Activated T-cell treated with anti-CD3 and anti-CD28 coated beads for 24 hours (primary cell): ENCODE measurements around the gene CRX.
"Not testable (repeated sequence)": the region's sequence is repeated elsewhere in the genome, so short reads cannot be mapped to it uniquely, and the experiment has no call there.

Experiments used
- DNase-seq: peaks from one replicate; pipeline ENCODE4 v3.0.0-alpha.2; 2020; ENCODE audit warnings: low read depth

CRX gene

DNA sequence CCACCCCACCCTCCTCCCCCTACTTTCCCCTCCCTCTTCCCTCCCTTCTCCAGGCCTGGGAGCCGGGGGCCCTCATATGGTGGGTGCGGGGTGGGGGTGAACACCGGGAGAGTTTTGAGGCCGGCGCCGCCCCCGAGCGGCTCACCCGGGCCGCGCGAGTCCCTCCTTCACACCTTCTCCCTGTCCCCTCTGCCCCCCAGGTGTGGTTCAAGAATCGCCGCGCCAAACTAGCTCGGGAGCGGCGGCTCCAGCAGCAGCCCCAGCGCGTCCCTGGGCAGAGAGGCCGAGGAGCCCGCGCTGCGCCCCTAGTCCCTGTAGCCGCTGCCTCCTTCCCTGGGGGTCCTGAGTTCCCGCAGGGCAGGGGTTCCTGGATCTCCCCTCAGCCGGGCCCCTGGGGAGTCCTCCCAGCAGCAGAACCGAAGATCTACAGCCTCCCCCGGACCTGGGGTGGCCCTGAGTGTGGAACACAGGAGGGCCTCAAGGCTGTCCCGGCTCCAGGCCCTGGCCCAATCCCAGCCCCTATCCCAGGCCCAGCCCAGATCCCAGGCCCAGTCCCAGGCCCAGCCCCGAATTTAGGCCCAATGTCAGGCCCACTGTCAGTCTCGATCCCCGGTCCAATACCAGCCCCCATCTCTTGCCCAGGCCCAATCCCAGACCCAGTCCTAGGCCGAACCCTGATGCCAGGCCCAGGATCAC, 39.0 kb downstream of the CRX start:
- no peak for DNase-seq

DNA sequence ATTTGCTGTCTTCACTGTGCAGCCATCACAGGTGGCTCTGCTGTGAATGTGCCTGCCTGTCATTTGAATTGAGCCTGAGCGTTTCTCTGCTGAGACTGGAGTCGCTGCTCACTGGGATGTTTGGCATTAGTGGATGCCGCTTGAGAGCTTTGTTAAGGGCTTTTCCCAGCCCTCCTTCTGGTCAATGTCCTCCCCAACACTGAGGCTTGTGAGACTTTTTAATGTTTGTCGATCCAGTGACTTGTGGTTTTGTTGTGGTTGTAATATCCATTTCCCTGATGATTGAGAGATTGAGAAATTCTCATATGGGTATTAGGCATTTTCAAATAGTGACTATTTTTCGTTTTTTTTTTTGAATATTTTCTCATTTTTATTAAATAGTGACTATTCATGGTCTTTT, 39.9 kb downstream of the CRX start:
- no peak for DNase-seq

DNA sequence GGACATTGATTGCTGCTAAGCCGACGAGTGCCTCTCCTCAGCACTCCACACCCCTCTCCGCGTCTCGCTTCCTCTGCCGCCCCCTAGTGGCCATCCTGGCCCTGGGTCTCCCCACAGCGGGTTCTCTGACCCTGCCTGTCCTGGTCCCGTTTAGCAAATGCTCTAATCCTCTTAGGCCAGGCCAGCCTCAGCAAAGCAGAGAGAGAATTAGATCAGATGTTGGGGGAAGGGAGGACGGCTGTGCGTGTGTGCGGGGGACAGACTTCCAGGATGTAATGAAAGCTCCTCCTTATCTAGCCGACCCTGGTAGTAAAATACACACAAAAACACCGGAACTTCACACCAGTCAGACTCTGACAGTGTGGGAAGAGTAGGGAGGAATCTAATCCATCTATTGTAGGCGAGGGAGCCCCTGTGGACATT, 41.8 kb downstream of the CRX start:
- DNase-seq: peak; percentile 80

DNA sequence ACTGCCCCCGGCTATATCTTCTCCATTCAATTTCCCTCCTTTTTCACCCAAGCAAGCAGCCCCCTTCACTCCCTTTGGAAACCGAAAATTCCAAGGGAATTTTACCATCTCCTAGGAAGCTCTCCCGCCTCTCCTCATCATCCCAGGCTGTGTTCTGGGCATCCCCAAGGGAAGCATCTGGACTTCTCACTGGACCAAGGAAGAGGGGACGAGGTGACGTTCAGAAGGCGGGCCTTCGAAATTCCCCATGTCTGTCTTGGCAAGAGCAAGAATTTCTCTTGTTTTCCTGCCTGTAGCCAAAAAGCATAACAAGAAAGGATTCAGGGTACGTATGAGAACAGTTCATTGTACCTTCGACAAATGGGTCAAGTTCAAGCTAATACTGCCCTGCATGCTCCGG, 43.4 kb downstream of the CRX start:
- no peak for DNase-seq

DNA sequence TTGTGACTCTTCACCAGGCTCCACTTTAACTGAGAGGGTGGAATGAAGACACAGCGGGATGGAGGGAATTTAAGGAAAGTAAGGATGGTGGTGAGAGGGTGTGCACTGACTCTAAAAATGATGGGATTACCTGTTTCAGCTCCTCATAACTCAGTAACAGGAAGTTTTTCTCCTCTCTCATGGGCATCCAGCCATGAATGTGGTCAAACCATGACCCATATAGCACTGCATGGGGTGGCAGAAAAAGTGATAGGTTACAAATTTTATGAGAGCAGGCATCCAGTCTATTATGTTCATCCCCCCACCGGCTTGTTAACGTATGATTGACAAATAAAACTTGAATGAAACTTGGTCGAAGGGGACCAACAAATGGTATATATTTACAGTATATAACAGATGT, 57.2 kb downstream of the CRX start:
- no peak for DNase-seq

DNA sequence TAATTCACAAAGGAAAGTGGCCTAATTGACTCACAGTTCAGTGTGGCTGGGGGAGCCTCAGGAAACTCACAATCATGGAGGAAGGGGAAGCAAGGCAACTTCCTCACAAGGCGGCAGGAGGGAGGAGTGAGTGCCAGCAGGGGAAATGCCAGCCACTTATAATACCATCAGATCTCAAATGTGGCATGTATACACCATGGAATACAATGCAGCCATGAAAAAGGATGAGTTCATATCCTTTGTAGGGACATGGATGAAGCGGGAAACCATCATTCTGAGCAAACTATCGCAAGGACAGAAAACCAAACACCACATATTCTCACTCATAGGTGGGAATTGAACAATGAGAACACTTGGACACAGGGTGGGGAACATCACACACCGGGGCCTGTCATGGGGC, 57.6 kb downstream of the CRX start:
- DNase-seq: not testable (repeated sequence)

DNA sequence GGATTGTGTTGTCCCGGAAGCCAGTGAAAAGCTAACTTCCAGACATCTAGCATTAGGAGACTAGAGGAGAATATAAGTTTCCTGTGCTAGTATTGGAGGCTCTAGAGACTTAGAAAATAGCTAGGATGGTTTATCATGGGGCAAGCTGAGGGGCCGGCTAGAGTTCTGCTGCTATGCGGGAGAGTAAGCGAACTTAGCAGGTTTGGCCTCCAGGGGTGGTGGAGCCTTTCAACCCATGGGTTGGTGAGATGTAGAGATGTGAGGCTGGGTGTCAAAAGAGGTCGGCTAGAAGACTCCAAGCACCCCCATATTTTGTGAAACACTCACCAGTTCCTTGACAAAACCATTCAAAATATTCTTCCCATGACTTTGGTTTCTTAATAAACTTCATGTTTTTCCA, 60.0 kb downstream of the CRX start:
- no peak for DNase-seq

DNA sequence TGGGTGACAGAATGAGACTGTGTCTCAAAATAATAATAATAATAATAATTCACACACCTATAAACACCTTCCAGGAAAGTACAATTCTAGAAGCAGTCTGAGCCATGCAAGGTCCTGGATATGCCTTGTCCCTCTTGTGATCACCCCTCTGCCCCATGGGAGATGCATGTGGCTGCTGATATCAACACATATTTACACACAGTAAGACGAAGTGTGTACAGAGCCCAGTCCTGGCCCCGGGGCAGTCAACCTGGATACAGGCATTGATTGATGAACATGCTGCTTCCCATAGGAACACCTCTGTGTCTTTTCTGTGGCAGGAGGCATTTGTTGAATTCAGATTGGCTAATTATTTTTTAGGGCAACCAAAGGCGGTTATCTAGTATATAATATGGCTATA, 61.2 kb downstream of the CRX start:
- DNase-seq: no peak

DNA sequence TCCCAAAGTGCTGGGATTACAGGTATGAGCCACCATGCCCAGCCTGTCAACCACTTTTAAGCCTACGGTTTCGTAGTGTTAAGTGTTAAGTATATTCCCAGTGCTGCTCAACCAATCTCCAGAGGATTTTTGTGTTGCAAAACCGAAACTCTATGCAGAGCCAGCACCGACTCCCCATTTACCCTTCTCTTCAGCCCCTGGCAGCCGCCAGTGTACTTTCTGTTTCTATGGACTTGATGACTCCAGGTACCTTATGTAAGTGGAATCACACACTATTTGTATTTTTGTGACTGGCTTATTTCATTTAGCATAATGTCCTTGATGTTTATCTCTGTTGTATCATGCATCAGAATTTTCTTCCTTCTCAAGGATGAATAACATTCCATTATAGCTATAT, 63.3 kb downstream of the CRX start:
- no peak for DNase-seq

DNA sequence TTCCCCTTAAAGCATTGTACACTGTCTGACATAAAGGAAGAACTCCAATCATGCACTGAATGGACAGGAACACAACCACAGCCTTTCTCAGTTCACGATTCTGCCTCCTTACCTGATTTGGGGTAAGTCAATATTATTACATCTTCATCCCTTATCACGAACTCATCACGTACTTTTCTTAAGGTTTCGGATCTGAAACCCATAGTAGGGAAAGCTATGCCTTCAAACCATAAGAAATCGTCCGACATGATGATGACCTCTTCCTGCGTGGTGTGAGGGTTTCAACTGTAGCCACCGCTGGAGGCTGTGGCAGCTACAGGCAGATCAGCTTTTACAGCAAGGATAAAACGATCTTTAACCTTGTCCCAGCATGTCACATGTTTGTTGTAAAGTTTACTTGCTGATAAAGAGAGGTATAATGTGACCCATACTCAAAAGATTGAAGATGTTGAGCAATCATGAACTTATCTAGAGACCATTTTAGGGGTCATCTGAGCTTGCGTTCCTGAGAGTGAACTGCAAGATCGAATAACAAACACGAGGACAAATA, 64.3 kb downstream of the CRX start, which contains the start of gene SULT2A1:
SULT2A1 (minus strand) TSS at position 306 of the 550 bp plus-strand sequence; CDS start at position 248, 58 bp downstream.
- DNase-seq: no peak

DNA sequence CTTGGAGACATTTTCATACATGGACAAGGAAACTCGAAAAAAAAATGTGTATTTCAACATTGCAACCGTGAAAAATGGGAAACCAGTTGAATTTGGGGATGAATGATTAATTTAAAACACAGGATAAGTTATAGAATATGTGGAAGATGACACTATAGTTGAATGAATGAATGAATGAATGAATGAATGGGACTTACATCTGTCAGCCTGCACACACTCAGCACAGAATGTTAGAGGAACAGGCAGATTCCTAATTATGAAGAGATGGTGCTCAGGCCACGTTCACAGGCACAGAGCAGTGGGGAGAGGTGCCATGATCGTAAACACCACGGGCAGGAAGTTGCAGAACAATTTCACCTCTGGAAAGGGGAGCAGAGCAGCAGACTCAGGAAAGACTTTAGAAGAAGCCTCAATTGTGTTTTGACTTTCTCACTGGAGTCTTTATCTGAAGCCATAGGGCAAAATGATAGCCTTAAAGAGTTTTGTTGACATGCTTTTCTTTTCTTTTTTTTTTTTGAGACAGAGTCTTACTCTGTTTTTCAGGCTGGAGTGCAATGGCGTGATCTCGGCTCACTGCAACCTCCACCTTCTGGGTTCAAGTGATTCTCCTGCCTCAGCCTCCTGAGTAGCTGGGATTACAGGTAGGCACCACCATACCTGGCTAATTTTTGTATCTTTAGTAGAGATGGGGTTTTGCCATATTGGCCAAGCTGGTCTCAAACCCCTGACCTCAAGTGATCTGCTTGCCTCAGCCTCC, 69.3 kb downstream of the CRX start:
- no peak for DNase-seq

DNA sequence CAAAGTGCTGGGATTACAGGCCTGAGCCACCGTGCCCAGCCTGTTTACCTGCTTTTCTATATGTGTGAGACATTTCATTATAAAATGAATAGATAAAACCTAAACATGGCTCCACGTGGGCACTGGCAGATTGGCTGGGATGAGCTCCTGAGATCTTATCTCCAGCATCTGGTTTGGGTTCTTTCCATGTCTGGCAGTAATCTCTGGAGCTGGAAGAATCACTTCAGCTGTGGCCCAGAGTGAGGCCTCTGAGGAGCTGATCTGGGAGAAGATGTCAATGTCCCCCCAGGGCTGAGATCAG, 69.8 kb downstream of the CRX start:
- DNase-seq: no peak

DNA sequence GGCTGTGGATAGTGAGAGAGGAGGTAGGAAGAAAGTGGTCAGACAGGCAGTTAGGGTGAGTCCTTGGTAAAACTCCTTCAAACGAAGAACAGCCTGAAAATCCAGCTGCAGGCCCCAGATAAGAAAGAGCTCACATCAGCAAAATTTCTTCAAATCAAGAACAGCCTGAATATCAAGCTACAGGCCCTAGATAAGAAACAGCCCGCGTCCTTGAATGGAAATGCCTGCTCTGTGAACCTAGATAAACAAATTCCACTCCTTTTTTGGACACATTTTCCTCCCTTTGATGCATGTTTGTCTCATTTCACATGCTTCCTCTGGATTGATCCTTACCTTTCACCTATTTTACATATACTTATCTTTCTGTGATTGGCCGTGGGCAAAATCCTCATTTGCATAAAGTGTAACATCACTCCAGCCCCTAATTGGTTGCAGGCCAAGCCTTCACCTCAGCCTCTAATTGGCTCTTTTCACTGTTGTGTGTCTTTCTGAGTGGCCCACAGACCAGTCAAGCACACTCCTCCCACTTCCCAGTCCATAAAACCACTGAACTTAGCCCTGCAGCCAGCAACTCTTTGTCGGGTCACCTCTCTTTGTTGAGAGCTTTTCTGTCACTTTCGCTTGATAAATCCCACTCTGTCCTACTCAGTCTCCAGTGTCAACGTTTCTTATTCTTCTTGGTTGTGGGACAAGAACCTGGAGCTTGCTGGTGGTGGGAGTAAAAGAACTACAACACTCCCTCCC, 70.4 kb downstream of the CRX start:
- no peak for DNase-seq
